NCI-H146 treated with DMSO at 0.1 percent for 48 hours (cell line): ENCODE results near the gene HOXB7.

ENCODE experiments used
- DNase-seq: peaks from one replicate; lab custom pipeline; 2025; ENCODE audit not compliant: unreplicated experiment; lab: John Stamatoyannopoulos, UW

The HOXB7 gene

DNA sequence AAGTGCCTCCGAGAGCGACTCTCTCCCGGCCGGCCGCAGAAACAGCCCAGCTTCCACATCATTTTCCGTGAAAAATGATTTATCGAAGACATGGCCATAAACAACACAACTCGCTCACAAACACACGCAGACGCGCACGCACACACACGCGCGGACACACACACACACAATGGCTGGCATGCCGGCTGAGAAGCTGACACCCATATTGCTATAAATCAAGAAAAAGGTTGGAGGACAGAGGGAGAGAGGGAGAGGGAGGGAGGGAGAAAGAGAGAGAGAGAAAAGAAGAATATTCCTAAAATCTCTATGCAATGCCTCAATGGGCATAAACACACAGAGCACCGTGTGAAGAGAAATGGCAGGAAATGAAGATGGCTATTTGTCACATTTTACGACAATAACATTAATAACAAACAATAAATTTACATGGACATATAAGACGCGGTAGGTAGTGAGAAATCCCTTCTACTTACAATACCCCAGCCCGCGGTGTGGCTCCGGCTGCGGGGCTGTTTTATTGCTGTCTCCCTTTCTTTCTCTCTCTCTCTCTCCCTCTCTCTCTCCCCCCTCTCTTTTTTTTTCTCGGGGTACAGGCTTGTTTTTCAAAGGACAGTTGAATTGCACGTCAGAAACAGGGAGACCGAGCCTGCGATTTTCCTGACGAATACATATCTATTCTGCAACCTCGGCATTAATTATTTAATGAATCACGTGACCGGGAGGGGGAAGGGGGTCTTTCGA is 42.1 kb downstream of the HOXB7 start:
- DNase-seq: no peak

DNA sequence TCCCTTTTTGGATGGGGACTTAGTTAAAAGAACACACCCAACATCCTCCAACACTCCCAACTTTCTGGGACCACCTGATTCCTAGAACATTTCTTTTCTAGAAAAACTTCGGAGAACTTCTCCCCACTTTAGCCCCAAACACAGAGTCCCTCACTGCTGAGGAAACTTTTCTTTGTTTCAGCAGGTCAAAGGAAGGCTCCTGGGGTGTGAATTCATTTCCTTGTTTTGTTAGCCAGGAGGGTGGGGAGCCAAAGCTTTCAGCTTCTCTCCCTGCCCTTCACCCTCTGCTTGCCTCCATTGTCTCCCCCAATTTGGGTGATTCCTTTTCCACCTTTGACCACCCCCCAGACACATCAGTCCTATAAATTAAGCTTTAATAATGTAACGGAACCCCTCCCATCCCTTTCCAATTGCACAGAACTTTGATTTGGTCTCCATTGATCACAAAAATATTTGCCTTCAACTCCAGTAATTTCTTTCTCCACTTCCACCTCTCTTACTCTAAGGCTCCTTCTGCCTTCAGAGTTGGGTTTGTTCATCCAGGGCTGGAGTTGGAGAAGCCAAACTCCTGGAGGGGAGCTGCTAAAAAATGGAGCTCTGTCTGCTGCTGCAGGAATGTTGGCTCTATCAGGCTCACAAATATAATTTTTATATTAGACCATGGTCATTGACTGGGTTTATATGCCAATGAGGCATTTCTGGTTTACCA is 43.0 kb downstream of the HOXB7 start:
- DNase-seq: no peak

DNA sequence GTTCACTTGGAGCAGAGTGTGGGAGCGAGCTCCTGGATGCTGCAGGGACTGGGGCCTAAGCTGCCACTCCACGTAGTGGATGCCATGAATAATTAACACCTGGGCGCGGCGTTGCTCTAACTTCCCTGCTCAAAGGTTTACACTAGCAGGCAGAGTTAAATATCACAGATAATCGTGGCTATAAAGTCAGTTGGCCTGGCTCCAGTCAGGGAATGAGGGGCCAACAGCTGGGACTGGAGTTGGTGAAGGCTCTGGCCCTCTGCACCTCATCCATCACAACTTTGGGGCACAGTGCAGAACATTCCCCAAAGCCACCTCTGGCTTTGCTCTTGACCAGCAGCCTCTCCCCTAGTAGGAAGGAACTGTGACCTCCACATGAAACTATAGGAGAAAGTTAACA is 43.6 kb downstream of the HOXB7 start:
- no peak for DNase-seq

DNA sequence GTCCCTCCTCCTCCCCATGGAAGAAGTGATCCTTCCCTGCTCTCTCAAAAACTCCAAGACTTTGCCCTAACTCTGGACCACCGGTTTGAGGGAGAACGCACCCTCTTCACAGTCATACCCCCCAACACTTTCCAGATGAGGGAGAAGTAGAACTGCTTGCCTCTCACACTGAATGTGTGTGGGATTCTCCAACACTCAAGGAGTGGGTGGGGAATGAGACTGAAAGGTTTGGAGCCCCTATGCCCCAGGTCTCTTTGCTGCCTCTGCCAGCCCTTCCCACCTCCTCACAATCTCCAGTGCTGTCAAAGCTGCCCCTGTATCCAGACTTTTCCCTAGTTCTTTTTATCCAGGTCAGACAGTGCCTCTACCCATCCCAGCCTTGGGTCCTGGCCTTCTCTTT is 44.1 kb downstream of the HOXB7 start:
- no peak for DNase-seq

DNA sequence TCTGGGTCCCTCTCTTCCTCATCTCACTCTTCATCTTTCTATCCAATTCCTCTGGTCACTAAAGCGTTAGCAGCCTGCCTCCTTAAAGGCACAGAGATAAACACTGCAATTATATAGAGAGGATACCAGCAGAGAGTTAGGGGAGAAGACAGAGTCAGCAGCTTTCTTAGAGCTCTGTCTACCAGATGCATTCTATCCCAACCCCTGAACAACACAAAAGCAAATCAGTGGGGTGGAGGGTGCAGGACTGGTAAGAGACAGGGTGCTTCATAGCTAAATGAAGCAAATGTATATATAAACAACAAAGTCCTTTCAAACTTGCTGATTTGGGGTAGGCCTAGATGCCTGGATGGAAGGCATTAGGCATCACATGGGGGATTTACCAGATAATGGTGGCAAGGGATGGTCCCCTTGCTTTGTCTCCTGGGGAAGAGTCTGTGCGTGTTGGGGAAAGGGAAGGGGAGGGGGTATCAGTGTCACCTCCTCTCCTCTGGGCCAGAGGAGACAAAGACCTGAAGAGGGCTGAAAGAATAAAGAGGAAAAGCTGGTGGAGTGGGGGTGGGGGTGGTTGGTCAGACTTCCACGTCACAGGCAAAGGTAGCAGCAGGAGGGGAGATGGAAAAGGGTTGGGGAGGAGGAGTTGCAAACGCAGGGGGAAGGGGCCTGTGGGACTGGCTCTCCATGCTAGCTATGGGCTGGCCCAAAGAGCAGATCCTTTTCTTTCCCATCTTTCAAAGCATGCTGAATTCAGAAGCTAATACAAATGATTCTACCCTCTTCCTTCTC is 44.7 kb downstream of the HOXB7 start:
- no peak for DNase-seq

DNA sequence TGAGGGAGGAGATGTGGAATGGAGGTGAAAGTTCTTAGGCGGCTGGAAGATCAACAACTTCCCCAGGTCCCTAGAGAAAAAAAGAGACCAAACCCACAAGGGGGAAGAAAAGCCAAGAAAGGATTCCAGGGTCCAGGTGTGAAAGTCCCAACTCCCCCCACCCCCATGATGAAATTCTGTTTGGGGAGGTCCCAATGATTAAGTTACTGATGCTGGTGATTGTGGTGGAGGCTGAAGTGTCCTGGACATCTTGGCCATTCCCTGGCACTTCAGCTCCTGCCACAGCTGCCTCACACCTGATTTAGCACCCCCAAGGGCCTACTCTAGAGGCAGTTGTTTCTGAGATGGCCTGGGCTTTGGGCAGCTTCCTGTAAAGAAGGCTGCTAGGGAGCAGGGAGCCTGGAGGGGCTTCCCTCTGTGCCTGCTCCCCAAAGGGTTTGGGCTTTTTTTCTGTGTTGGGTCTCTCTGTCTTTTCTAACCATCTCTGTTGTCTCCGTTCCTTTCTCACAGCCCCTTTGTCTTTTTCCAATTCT is 45.7 kb downstream of the HOXB7 start:
- no peak for DNase-seq

DNA sequence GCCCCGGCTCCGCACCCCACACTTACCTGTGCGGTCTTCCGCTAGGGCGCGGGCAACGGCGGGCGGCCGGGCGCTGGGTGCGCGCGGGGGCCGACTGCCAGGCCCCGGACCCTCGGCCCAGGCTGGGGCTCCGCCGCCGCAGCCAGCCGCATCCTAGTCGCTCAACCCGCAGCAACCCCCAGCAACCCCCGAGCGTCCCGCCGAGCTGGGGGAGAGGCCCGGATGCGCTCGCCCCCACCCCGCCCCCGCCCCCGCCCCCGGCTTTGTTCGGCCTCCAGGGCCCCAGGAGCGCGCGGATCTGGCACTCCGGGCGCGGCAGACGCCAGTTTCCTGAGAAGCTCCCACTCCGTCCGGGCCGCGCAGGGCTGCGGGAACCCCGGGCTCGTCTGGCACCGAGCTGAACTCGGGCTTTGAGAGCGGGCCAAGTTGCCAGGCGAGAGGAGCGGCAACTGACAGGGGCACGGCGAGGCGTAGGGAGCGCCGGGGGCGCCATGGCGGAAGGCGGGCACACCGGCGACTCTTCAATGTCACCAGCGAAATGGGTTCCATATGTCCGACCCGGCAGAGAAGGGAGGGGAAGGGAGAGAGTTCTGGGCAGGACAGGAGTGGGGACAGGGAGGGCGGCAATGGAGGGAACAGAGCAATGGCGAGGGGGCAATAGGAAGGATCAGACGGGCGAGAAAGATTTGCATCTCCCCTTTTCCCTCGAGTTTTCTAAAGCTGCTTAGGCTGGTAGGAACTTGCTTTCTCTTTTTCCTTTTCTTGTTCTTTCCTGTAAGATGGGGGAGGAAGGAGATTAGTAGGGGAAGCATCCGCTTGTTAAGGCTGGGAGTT is 46.4 kb downstream of the HOXB7 start:
- DNase-seq: no peak

DNA sequence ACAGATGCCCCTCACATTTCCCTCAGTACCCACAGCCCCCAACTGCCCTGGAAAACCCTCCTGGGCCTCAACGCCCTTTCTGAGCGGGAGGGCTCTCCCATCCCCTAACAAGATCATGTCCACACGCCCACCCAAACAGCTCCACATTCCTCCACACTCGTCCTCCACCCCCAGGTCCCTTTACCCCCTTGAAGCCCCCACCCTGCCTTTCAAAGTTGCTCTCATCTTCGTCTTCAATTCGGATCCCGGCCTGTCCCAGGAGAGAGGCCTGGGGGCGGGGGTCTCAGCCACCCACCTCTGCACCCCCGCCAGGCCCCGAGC is 47.0 kb downstream of the HOXB7 start:
- DNase-seq: no peak

DNA sequence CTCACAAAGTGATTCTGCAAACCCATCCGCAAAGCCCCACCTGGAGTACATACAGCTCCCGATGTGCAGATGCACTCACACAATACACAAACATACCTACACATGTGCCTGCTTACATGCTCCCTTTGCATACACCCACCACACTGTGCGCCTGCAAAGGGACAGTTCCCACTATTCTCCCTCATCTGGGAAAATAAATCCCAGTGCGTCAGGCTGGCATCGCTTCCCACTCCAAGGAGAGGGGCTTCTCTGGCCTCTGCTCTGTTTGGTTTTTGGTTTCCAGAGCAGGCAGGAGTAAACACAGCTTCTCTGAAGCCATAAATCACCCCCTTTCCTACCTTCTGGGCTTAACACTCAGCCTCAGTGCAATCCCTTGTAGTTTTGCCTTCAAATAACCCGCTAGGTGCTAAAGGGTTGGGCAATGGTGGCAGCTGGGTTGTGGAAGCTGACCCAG is 47.4 kb downstream of the HOXB7 start:
- no peak for DNase-seq

DNA sequence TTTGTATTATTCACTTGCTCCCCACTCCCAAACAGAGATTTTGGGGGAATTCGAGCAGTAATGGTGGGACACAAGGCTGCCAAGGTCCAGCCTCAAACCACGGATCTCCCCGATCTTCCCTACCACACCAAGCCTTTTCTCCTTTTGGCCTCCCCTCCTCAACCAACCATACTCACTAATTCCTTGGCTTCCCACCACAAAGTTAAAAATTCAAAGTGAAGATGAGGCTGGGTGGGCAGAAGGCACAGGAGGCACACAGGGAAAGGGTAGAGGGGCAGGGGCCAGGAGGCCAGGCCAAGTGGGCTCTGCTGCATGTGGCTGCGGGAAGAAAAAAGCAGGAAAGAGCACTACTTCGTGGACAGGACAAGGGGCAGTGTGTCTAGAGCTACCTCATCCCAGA is 47.9 kb downstream of the HOXB7 start:
- no peak for DNase-seq

DNA sequence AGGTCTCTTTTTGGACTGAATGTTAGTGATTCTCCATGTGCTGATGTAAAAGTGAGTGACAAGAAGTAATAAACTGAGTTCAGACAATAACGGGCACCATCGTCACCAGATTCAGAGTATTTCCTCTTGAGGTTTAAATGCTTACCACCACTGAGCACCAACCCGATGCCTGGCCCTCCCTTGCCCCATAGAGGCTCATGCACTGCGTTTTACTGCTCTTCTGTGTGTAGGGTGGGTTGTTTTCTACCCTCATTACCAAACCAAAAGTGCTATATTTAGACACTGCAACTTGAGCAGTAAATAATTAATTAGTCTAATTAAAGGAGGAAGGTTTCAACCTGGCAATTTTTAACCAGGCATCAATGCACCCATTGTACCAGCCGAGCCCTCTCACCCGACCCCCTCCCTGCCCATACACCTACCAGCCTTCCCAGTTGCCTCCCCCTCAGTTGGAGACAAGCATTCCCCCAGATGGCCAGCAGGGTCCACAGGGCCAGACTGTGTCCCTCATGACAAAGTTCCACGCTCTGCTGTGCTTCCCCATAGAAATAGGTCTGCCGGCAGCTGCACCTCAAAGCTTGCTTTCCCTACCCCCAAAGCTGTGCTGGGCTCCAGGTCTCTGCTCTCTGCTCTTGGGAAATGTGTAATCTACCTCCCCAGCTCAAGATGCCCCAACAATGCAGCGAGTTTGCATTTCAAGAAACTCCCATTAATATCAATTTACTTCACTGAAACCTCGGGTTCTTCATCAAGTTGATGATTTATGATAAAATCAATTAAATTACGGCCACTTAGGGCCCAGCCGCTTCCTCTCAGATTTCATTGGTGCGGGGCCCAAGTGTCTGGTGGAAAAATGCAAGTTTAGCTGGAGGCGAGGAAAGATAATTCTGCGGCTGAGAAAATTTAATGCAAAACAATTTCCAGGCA is 48.7 kb downstream of the HOXB7 start:
- DNase-seq: no peak

DNA sequence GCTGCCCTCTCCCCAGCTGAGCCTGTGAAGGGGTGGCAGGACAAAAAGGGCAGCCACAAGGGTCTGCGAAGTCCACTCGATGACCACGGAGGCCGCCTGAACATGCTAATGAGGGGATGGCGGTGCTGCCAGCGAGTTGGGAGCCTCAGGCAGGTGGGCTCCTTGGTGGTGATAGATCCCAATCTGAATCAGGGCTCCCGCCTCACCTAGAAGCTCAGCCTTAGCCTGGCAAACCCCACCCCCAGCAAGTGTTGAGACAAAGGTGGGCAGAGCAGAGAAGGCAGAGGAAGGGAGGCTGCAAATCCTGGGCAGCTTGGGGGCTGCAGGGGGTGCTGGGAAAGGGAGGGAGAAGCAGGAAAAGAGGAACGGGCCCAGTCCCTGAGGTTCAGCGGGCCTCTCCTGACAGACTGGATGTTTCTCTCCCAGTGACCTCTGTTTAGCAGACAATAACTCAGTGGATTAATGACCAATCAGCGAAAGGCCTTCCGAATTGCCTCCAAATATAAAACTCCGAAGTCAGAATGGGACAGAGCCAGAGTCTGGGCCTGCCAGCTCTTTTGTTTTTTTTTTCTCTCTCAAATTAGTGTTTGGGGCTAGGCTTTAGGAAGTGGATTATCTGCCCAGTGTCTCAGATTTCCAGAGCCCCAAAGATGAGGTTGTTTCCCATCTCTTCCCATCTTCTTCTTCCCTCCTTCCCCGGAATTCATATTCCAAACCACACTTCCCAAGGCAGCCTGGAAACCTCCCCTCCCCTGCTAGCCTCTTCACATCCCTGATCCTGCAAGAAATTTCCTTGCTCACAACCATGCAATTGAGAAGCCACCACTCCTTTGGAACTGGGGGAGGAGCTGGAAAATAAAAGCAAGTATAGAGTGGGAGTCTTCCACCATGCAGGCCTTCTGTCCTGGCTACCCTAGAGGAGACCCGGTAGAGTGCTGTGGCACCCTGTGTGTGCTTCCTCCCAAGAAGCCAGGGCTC is 50.7 kb downstream of the HOXB7 start:
- no peak for DNase-seq

DNA sequence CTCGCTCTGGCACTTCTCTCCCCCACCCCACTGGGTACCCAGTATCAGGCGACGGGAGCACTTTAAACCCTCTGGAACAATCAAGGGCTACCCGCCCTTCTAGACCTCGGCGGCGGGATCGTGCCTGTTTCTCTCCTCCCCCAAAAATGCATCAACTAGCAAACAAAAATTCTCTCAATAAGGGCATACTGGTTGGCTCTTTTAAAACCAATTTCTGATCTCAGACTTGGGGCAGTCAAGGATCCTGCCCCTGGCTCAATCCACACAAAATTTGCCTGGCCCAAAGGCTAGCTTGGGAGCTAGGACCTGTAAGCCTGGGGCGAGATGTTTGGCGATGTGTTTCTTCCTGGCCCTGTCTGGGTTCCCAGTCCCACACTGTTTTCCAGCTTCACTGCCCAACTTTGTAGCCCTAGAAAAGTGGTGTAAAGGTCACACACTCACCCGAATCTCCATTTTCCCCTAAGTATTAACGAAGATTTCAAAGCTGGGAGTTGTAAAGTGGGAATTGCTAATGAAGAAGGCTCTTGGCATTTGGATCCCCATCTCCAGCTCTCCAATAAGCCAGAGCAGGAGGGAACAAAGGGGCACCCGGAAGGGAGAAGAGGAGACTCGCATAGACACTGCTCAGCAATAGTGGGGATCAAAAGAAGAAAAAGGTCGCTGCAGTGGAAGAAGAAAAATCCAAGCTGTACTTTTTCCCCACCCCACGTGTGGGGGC is 51.5 kb downstream of the HOXB7 start:
- no peak for DNase-seq

DNA sequence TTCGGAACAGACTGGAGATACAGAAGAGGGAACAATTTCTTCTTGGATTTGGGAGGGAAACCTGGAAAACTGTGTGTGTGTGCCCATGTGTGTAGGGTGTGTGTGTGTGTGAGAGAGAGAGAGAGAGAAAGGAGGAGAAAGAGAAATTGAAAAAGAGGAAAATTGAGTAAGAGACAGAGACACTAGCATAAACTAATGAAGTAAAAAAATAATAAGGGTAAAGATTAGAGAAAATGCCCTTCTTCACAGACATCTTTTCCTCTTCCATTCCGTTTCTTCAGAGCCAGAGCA is 52.0 kb downstream of the HOXB7 start:
- no peak for DNase-seq

DNA sequence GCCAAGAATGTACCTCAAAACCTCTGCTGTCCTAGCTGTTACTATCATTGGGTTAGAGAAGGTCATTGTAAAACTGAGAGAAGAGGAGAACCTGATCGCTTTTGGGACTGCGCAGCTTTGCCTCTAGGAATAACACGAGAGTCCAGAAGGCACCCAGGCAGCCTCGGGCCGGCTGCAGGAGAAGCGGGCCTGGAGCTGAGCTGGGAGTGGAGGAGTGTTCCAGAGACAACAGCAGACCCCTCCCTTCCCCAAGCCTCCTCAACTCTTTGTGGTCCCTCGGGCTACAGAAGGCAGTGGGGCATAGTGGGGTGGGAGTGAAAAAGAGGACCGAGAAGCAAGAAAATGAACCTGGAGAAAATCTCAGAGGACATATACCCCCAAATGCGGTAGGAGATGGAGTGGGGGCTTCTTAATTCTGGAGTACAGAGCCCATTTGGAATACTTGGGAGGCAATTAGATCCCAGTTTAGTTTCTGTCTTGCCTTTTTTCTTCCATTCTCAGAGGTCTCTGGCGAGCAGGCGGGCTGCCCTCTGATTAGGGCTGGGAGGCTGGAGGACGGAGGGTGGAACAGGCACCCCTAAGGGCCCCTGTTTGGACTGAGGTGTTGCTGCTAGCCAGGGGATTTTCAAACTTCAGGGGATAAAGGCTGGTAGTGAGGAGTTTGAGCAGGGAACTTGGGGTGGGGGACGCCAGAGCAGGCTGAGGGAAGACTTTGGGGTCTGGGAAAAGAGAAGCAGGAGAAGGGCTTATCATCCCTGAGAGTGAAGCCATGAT is 52.6 kb downstream of the HOXB7 start:
- no peak for DNase-seq
